GM19025 (cell line): ENCODE measurements around the gene CDKN2B-AS1.

Source experiments
- ATAC-seq: cut with Tn5 transposase; IDR thresholded peaks from one replicate; pipeline ENCODE4 v1.9.1; 2021; ENCODE audit warnings: mild to moderate bottlenecking, low read depth, moderate library complexity; ENCODE audit not compliant: unreplicated experiment

CDKN2B-AS1 gene

GRCh38 chr9:22078081-22078480 lies 83.5 kb downstream of the CDKN2B-AS1 start:
- no peak for ATAC-seq

GRCh38 chr9:22079873-22080341 lies 85.3 kb downstream of the CDKN2B-AS1 start:
- peak; percentile 86 for ATAC-seq

GRCh38 chr9:22084336-22085035 lies 89.9 kb downstream of the CDKN2B-AS1 start:
- no peak for ATAC-seq

DNA sequence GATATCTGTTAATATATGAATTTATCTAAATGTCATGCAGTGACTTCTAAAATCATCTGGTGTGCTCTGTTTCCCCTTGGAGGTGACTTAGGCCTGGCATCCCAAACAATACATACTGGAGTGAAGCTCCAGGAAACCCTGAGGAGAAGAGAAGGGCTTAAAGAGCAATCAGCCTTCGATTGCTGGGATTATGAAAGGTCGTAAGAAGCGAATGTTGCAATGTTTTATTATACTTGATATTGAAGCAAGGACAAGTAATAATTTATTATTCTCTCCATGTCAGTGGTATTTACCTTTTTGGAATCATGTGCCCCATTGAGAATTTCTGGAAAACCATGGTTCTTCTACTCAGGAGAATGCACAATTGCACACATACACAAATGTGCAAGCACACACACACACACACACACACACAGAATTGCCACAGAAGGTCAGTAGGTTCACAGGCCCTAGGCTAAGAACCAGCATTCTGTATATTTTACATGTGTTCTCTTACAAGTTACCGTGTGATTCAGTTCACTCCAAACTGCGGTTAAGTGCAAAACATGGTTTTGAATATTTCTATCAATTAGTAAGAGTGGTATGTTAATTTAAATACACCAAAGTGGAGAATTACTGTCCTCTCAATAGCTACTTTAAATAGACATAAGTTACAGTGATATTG lies 93.6 kb downstream of the CDKN2B-AS1 start:
- ATAC-seq = no peak

GRCh38 chr9:22088717-22089061 lies 94.1 kb downstream of the CDKN2B-AS1 start:
- no peak for ATAC-seq

DNA sequence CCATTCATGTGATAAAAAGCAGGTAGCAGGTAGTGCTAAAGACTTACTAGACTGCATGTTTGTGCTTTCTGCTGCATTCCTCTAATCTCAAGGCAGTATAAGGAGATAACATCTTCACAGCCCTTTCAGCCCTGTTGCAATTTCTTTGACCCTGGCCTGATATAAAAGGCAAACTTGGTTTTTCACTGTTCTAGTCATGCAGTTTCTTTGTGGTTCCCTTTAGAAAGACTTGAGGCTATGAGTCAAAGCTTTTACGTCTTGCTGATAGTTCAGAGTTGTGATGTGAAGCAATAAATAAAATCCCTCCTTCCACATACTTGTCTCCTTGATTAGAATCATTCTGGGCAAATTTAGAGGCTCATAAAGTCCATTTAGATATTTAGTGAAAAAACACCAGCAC lies 103.1 kb downstream of the CDKN2B-AS1 start:
- no peak for ATAC-seq

DNA sequence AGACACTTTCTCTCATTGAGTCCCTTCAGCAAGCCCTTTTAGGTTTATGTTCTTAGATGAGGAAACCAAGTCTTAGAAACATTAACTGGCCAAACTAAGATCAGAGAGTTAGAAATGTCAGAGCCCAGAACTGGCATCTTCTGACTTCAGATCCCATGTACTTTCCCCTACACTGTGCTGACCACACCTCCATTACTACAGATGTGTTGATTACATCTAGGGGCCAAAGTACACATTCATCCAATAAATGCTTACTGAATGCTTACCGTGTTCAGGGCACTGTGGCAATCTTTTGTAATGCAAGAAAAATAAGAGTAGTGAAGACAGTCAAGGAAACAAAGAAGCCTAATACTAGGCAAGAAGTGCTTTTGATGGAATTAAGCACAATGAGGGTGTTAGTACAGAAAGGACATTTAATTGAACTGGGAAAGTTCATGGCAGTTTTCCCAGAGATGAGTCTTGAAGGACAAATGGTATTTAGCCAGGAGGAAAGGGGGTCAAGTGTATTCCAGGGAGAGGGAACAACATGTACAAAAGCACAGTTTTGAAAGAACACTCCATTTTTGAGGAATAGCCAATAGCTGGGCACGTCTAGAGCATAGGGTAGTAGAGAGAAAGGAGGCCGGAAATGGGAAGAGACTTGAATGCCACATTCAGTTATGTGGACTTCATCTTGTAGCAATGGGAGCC lies 104.2 kb downstream of the CDKN2B-AS1 start:
- no peak for ATAC-seq

DNA sequence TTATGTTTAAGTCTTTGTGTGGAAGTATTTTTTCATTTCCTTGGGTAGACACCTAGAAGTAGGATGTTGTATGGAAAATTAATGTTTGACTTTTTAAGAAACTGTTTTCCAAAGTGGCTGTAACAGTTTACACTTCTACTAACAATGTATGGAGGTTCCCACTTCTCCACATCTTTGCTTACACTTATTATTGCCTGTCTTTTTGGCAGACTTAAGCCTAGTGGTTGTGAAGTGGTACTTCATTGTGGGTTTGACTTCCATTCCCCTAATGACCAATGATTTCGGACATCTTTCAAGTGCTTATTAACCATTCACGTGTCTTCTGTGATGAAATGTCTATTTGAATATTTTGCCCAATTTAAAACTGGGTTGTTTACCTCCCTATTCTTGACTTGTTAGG lies 106.0 kb downstream of the CDKN2B-AS1 start:
- ATAC-seq = no peak

- no peak for ATAC-seq
These were observed 107.8 kb downstream of the CDKN2B-AS1 start for GRCh38 chr9:22102146-22103053.

GRCh38 chr9:22103685-22104575 lies 109.3 kb downstream of the CDKN2B-AS1 start:
- ATAC-seq = no peak

DNA sequence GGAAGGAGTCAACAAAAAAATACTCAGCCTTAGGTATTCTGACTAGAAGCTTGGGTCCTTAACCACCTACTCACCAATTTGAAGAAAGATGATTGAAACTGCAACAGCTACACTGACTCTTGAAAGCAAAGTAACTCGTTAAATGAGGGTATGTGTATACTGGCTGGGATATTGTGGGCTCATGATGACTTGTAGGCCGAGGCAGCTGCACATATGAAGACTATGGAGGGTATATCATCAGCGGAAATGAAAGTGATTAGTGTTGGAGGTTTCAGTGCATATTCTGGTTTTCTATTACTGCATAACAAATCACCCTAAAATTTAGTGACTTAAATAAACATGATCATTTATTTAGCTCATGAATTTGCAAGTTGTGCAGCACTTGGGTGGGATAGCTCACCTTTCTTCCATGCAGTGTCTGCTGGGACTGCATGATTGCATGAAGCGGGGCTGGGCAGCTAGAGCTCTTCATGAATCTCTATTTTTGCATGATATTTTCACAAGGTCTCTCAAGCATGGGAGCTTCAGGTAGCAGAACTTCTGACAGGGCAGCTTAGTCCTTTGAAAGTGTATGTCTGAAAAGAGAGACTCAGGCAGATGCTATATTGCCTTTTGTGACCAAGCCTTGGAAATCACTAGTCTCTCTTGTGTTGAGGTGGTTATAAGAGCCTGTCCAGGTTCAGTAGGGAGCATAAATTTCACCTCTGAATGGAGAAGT lies 110.6 kb downstream of the CDKN2B-AS1 start:
- ATAC-seq = peak; percentile 95

GRCh38 chr9:22107202-22108045 lies 112.8 kb downstream of the CDKN2B-AS1 start:
- ATAC-seq = no peak

GRCh38 chr9:22108581-22109370 lies 114.2 kb downstream of the CDKN2B-AS1 start:
- ATAC-seq = no peak

- ATAC-seq = no peak
These were observed 116.8 kb downstream of the CDKN2B-AS1 start for GRCh38 chr9:22111176-22111953.

DNA sequence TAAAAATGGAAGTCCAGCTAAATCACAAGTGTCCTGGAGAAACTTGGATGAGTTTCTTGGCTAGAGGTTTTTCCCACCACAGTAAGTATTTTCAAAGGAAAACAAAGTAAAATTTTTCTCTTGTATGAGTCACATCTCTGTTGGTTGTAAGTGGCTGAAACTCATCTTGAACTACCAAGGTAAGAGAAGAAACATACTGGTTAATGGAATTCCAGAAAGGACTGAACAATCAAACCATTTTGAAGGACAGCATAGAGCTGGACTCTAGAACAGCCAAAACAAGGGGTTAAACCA lies 117.3 kb downstream of the CDKN2B-AS1 start:
- ATAC-seq = no peak

DNA sequence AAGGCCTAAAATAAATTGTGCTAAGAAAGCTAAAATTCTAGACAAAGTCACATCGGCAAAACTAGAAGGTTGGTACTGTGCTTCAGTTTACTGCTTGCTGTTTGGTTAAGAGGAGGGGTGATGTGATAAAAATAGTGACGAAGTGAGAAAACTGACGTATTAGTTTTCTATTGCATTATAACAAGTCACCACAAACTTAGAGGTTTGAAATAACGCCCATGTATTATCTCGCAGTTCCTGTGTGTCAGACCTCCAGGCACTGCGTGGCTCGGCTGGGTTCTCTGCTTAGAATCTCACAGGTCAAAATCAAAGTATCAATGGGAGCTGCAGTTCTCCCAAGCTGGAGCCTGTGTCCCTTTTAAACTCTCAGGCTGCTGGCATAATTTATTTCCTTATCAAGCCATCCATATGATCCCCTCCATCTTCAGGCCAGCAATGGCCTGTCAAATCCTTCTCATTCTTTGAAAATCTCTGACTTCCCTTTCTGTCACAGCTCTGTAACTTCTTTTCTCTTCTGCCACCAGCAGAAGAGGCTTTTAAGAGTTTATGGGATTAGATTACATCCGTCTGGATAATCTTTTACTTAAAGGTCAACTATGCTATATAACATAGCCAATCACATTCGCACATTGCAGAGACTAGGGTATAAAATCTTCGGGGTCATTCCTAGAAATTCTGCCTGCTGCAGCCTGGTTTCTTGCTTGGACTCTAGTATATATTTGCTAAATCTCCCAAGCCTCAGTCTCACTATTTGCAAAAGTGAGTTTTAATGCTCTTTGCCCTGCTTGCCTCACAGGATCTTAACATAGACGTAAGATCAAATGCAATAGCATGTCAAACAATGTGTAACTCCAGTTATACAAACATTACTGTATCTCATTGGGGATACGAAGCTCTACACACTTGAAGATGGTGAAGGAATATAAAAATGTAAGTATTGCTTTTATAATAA lies 118.6 kb downstream of the CDKN2B-AS1 start:
- no peak for ATAC-seq
